Progenitor cell of endocrine pancreas (in vitro differentiated cells): ENCODE data around the gene UBE4B. TPM values are rescaled to one million over a fixed set of nuclear protein-coding genes. Genes with fewer than 3 reads are reported as not detected.

Experiments
- DNase-seq: peaks from one replicate; pipeline ENCODE4 v3.0.0; 2021; ENCODE audit warnings: low spot score; ENCODE audit not compliant: unreplicated experiment
- H3K27ac Mint-ChIP-seq: 2 replicates; pipeline ENCODE4 v1.8.0; 2021; ENCODE audit warnings: mild to moderate bottlenecking, moderate library complexity, mixed read lengths
- H3K27me3 Mint-ChIP-seq: 2 replicates; pipeline ENCODE4 v1.8.0; 2021; ENCODE audit warnings: mixed read lengths
- H3K36me3 Mint-ChIP-seq: 2 replicates; pipeline ENCODE4 v1.8.0; 2022; ENCODE audit warnings: mixed read lengths; ENCODE audit not compliant: insufficient read depth
- H3K4me1 Mint-ChIP-seq: 2 replicates; pipeline ENCODE4 v1.8.0; 2021; ENCODE audit warnings: low read depth, mixed read lengths
- H3K4me3 Mint-ChIP-seq: 2 replicates; pipeline ENCODE4 v1.8.0; 2021; ENCODE audit warnings: low read depth, mild to moderate bottlenecking, moderate library complexity, mixed read lengths
- H3K9me3 Mint-ChIP-seq: 2 replicates; pipeline ENCODE4 v1.8.0; 2021; ENCODE audit warnings: low read depth, mixed read lengths
- CTCF ChIP-seq: fragments of 200-600 bp; sonication (generic); IDR thresholded peaks from one replicate; pipeline ENCODE4 v1.5.0; 2021; ENCODE audit warnings: antibody characterized with exemption, mild to moderate bottlenecking; ENCODE audit not compliant: unreplicated experiment
- total RNA-seq: library from RNA; stranded (reverse); gene quantifications from 2 replicates; pipeline ENCODE4 v1.2.1, GENCODE V29; 2021

UBE4B gene
- total RNA-seq, 1 donor from 2014 or later = 78.1 TPM

GRCh38 chr1:10160173-10160572 lies 127.4 kb downstream of the UBE4B start:
- H3K36me3 Mint-ChIP-seq = peaks cover 24% of the 10 kb centered on the region
- H3K27ac Mint-ChIP-seq = peak overlapping the region; percentile 42
- H3K4me1 Mint-ChIP-seq = peaks cover 19% of the 10 kb centered on the region
- DNase-seq = no peak
- TF ChIP-seq CTCF = no peak
- H3K4me3 Mint-ChIP-seq = no peak overlapping the region
- no peaks in the 10 kb centered on the region for H3K9me3 Mint-ChIP-seq
- H3K27me3 Mint-ChIP-seq = no peaks in the 10 kb centered on the region

GRCh38 chr1:10160907-10161490 lies 128.2 kb downstream of the UBE4B start:
- Mint-ChIP-seq H3K36me3 (peaks cover 27% of the 10 kb centered on the region), H3K4me3 (no peak overlapping the region), H3K27ac (peak overlapping the region; percentile 51), H3K9me3 (no peaks in the 10 kb centered on the region), H3K4me1 (peaks cover 19% of the 10 kb centered on the region), H3K27me3 (no peaks in the 10 kb centered on the region)
- TF ChIP-seq CTCF = no peak
- no peak for DNase-seq

- Mint-ChIP-seq H3K36me3 (peaks cover 28% of the 10 kb centered on the region), H3K27me3 (no peaks in the 10 kb centered on the region), H3K27ac (no peak overlapping the region), H3K4me3 (no peak overlapping the region), H3K4me1 (peaks cover 19% of the 10 kb centered on the region), H3K9me3 (no peaks in the 10 kb centered on the region)
- DNase-seq = no peak
- no peak for TF ChIP-seq CTCF
Measured at GRCh38 chr1:10161541-10162290, 129.0 kb downstream of the UBE4B start.

- TF ChIP-seq CTCF = no peak
- no peak for DNase-seq
- H3K27me3 Mint-ChIP-seq = no peaks in the 10 kb centered on the region
- H3K9me3 Mint-ChIP-seq = no peaks in the 10 kb centered on the region
- H3K4me1 Mint-ChIP-seq = peaks cover 5% of the 10 kb centered on the region
- H3K4me3 Mint-ChIP-seq = no peak overlapping the region
- H3K36me3 Mint-ChIP-seq = peaks cover 41% of the 10 kb centered on the region
- peak overlapping the region; percentile 9 for H3K27ac Mint-ChIP-seq
Measured at GRCh38 chr1:10168912-10169514, 136.3 kb downstream of the UBE4B start.

- Mint-ChIP-seq H3K4me3 (no peak overlapping the region), H3K27me3 (no peaks in the 10 kb centered on the region), H3K4me1 (peaks cover 5% of the 10 kb centered on the region), H3K9me3 (no peaks in the 10 kb centered on the region), H3K27ac (no peak overlapping the region), H3K36me3 (peaks cover 42% of the 10 kb centered on the region)
- TF ChIP-seq CTCF = no peak
- DNase-seq = no peak
Measured at GRCh38 chr1:10170239-10170574, 137.4 kb downstream of the UBE4B start.
